Neural crest cell (in vitro differentiated cells): ENCODE results near the gene NKAPD1. TPM values are rescaled to one million over a fixed set of nuclear protein-coding genes. Genes with fewer than 3 reads are reported as not detected.
"Not testable (repeated sequence)": the region's sequence is repeated elsewhere in the genome, so short reads cannot be mapped to it uniquely, and the experiment has no call there.

ENCODE experiments used
- DNase-seq: peaks from one replicate; pipeline ENCODE4 v3.0.0; 2021; ENCODE audit warnings: low read depth, mixed read lengths, low spot score
- H3K27ac Mint-ChIP-seq: one replicate; pipeline ENCODE4 v1.8.0; 2021; ENCODE audit warnings: mild to moderate bottlenecking, mixed read lengths; ENCODE audit not compliant: unreplicated experiment
- H3K27me3 Mint-ChIP-seq: 2 replicates; pipeline ENCODE4 v1.8.0; 2021; ENCODE audit warnings: low read depth, mild to moderate bottlenecking, mixed read lengths
- H3K36me3 Mint-ChIP-seq: 2 replicates; pipeline ENCODE4 v1.8.0; 2021; ENCODE audit warnings: low read depth, mild to moderate bottlenecking, mixed read lengths
- H3K4me1 Mint-ChIP-seq: 2 replicates; pipeline ENCODE4 v1.8.0; 2021; ENCODE audit warnings: mixed read lengths
- H3K4me3 Mint-ChIP-seq: one replicate; pipeline ENCODE4 v1.8.0; 2021; ENCODE audit warnings: mild to moderate bottlenecking, mixed read lengths
- H3K9me3 Mint-ChIP-seq: 2 replicates; pipeline ENCODE4 v1.8.0; 2021; ENCODE audit warnings: mixed read lengths
- long read RNA-seq: library from polyadenylated mRNA; unstranded; transcript quantifications from one replicate; pipeline ENCODE4 v2.0.0, GENCODE V29; 2020
- total RNA-seq: library from RNA; stranded (reverse); gene quantifications from 2 replicates; pipeline ENCODE4 v1.2.1, GENCODE V29; 2021
- TF ChIP-seq, protein P1 (sequence below): fragments of 200-600 bp; sonication (generic); conservative IDR thresholded peaks from 2 replicates; pipeline ENCODE4 v1.5.0; 2021; ENCODE audit warnings: antibody characterized with exemption, mild to moderate bottlenecking

Gene NKAPD1, protein sequence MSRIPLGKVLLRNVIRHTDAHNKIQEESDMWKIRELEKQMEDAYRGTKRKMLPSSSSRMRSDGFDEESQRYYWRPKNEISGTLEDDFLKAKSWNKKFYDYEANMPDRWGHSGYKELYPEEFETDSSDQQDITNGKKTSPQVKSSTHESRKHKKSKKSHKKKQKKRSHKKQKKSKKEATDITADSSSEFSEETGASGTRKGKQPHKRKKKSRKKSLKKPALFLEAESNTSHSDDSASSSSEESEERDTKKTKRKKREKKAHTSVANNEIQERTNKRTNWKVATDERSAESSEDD
- total RNA-seq = 33.1 and 34.4 TPM in 2 replicates
- long read RNA-seq, transcript NKAPD1-202 (6 exons, 3,669 nt) = major isoform, 16 of 40 reads
- long read RNA-seq, partial matches to known transcripts = 4 of 40 reads
- long read RNA-seq, other reads (novel, unspliced or antisense) = 18 of 40 reads

DNA sequence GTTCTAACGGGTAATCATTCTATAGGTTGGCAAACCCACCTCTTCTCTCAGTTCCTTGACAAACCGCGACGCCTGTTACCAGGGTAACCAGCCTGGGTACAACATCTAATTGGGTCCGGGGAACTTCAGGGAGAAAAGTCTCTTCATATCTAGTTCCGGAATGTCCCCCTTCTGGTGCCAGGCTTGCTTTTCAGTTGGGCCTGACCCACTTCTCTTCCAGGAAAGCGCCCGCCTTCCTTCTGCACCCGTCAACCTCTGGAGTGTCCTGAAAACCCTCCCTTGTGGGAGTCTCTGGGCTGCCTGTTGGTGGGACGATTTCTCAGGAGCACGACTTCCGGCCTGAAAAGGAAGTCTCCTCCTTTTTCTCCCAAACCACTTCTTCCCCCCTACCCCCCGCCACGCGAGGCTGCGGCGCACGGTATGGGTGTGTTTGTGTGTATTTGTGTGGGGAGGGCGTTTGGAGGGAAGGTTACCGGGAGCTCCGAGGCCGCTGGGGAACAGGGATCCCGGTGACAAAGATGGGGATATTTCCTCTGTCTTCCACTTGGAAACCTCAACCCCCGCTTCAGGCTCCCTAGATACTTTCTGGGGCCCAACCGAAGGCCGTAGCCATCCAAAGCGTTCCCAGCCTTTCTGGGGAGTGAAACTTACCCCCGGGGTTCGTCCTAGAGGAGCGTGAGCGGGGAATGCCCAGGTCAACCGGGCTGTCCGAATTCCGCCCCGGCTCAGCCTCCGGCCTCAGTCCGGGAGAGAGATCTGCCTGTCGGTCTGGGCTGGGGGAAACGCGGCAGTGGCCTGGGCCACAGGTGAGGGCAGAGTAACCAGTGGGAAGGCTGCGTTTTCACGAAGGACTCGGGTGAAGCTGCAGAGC is at the start of gene NKAPD1, which contains the start of gene PIH1D2:
Gene NKAPD1 (plus strand): TSS at position 359 of the 871 bp plus-strand sequence. CDS start 1,276 bp downstream, outside the sequence.
Gene PIH1D2 (minus strand): TSS at position 77 of the 871 bp plus-strand sequence. CDS start 843 bp downstream, outside the sequence.
- Mint-ChIP-seq H3K9me3 (no peaks in the 10 kb centered on the region), H3K36me3 (peaks cover 8% of the 10 kb centered on the region), H3K4me1 (peaks cover 29% of the 10 kb centered on the region), H3K27ac (peak within 1 kb of the TSS; percentile 100), H3K4me3 (peak within 1 kb of the TSS; percentile 89), H3K27me3 (no peaks in the 10 kb centered on the region)
- TF ChIP-seq, protein P1, sequence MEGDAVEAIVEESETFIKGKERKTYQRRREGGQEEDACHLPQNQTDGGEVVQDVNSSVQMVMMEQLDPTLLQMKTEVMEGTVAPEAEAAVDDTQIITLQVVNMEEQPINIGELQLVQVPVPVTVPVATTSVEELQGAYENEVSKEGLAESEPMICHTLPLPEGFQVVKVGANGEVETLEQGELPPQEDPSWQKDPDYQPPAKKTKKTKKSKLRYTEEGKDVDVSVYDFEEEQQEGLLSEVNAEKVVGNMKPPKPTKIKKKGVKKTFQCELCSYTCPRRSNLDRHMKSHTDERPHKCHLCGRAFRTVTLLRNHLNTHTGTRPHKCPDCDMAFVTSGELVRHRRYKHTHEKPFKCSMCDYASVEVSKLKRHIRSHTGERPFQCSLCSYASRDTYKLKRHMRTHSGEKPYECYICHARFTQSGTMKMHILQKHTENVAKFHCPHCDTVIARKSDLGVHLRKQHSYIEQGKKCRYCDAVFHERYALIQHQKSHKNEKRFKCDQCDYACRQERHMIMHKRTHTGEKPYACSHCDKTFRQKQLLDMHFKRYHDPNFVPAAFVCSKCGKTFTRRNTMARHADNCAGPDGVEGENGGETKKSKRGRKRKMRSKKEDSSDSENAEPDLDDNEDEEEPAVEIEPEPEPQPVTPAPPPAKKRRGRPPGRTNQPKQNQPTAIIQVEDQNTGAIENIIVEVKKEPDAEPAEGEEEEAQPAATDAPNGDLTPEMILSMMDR = peak; percentile 13
- DNase-seq = peak; percentile 70

DNA sequence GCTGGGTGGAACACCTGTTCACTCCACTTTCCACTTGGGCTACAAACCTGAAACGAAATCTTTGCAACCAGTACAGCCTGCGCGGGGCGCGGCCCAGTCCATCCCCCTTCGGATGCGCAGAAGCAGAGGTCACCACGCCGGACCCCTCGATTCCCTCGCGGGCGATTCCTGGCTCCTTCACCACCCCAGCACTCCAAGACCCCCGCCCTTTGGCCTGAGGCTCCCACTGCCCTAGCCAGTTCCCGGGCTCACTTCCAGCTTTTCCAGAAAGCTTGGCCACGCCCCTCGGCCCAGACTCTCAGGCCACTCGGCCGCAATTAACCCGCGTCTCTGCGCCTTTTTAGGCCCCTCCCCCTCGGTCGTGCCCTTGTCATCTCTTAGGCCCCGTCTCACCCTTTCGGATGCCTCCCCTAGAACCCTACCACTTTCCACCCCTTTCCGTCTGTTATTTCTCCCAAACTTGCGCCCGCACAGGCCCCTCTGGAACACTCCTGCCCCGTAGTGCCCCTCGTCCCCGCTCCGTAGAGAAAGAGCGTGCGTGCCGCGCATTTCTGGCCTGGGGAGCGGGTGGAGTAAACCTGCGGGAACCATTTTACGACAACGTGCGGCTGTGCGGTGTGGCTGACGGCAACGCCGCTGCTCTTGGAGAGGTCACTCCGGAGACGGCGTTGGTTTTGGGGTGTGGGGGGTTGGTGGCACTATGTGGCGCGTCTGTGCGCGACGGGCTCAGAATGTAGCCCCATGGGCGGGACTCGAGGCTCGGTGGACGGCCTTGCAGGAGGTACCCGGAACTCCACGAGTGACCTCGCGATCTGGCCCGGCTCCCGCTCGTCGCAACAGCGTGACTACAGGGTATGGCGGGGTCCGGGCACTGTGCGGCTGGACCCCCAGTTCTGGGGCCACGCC is 49.1 kb upstream of the NKAPD1 start, which contains the start of gene DLAT:
Gene DLAT (plus strand): TSS at position 636 of the 906 bp plus-strand sequence. CDS start 65 bp downstream, at position 701.
- peaks cover 21% of the 10 kb centered on the region for H3K36me3 Mint-ChIP-seq
- peaks cover 36% of the 10 kb centered on the region for H3K4me1 Mint-ChIP-seq
- H3K27me3 Mint-ChIP-seq = no peaks in the 10 kb centered on the region
- H3K27ac Mint-ChIP-seq = peak within 1 kb of the TSS; percentile 99
- H3K4me3 Mint-ChIP-seq = peak within 1 kb of the TSS; percentile 98
- TF ChIP-seq, protein P1 = no peak
- no peaks in the 10 kb centered on the region for H3K9me3 Mint-ChIP-seq
- DNase-seq = peak; percentile 95

DNA sequence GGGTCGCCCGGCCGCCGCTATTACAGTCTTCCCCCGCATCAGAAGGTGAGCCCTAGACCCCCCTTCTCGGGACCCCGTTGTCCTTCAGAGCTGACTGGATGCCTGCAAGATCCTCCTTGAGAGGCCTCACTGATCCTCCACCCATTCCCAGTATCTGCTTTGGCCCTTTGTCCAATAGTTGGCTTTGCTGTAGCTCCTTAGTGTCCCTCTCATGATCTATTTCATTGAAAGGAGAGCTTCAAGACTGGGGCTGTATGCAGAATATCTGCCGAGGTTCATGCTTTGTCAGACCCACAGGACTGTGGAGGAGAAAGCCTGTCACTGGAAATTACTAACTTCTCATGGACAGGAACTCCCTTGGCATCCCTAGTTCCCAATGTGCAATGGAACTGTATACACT is 48.4 kb upstream of the NKAPD1 start:
- no peaks in the 10 kb centered on the region for H3K9me3 Mint-ChIP-seq
- H3K36me3 Mint-ChIP-seq = peaks cover 25% of the 10 kb centered on the region
- DNase-seq = peak; percentile 7
- H3K27me3 Mint-ChIP-seq = no peaks in the 10 kb centered on the region
- H3K27ac Mint-ChIP-seq = peak overlapping the region; percentile 99
- TF ChIP-seq, protein P1 = no peak
- H3K4me1 Mint-ChIP-seq = peaks cover 39% of the 10 kb centered on the region
- H3K4me3 Mint-ChIP-seq = peak overlapping the region; percentile 98

DNA sequence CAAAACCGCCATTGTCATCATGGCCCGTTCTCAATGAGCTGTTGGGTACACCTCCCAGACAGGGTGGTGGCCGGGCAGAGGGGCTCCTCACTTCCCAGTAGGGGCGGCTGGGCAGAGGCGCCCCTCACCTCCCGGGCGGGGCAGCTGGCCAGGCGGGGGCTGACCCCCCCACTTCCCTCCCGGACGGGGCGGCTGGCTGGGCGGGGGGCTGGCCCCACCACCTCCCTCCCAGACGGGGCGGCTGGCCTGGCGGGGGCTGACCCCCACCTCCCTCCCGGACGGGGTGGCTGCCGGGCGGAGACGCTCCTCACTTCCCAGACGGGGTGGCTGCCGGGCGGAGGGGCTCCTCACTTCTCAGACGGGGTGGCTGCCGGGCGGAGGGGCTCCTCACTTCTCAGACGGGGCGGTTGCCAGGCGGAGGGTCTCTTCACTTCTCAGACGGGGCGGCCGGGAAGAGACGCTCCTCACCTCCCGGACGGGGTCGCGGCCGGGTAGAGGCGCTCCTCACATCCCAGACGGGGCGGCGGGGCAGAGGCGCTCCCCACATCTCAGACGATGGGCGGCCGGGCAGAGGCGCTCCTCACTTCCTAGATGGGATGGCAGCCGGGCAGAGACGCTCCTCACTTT is 47.2 kb upstream of the NKAPD1 start:
- not testable (repeated sequence) for H3K27me3 Mint-ChIP-seq, H3K27ac Mint-ChIP-seq, H3K9me3 Mint-ChIP-seq, H3K4me3 Mint-ChIP-seq, DNase-seq
- peaks cover 39% of the 10 kb centered on the region for H3K4me1 Mint-ChIP-seq
- peaks cover 25% of the 10 kb centered on the region for H3K36me3 Mint-ChIP-seq

DNA sequence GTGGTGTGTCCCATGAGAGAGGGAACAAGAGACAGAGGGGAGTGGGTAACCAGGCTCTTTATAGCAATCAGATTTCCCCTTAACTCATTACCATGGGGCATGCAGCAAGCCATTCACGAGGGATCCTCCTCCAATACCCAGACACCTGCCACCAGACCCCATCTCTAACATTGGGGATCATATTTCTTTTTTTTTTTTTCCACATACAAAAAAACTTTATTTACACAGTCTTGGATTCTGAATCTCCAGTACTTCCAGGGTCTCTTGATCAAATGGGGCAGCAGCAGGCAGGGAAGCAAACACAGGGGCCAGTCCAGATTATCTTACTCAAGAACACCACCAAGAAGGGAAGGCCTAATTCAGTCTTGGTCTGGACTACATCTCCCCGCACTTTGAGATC is 44.6 kb upstream of the NKAPD1 start:
- peak overlapping the region; percentile 81 for H3K4me3 Mint-ChIP-seq
- H3K27ac Mint-ChIP-seq = no peak overlapping the region
- peaks cover 37% of the 10 kb centered on the region for H3K36me3 Mint-ChIP-seq
- H3K4me1 Mint-ChIP-seq = peaks cover 29% of the 10 kb centered on the region
- DNase-seq = no peak
- TF ChIP-seq, protein P1 = no peak
- H3K9me3 Mint-ChIP-seq = no peaks in the 10 kb centered on the region
- H3K27me3 Mint-ChIP-seq = no peaks in the 10 kb centered on the region
